DMS153 treated with DMSO at 0.1 percent for 48 hours (cell line): ENCODE results near the gene PBOV1.

Experiments used
- DNase-seq: peaks from one replicate; lab custom pipeline; 2025; ENCODE audit not compliant: unreplicated experiment; lab: John Stamatoyannopoulos, UW

PBOV1 gene

GRCh38 chr6:138205437-138206094 is 12.7 kb downstream of the PBOV1 start:
- DNase-seq, result no peak

GRCh38 chr6:138204792-138205384 is 13.4 kb downstream of the PBOV1 start:
- no peak for DNase-seq

- no peak for DNase-seq
Measured at GRCh38 chr6:138204303-138204702, 14.0 kb downstream of the PBOV1 start.

- DNase-seq, result no peak
Measured at GRCh38 chr6:138203315-138203714, 15.0 kb downstream of the PBOV1 start.

GRCh38 chr6:138201836-138202235 is 16.5 kb downstream of the PBOV1 start:
- DNase-seq, result no peak

GRCh38 chr6:138198430-138199091 is 19.7 kb downstream of the PBOV1 start:
- DNase-seq, result no peak

- no peak for DNase-seq
Measured at GRCh38 chr6:138197570-138197969, 20.7 kb downstream of the PBOV1 start.

- no peak for DNase-seq
Measured at GRCh38 chr6:138196122-138196738, 22.1 kb downstream of the PBOV1 start.

- DNase-seq, result no peak
Measured at GRCh38 chr6:138194287-138194686, 24.0 kb downstream of the PBOV1 start.

- peak; percentile 76 for DNase-seq
Measured at GRCh38 chr6:138188278-138188941, 29.9 kb downstream of the PBOV1 start.

- no peak for DNase-seq
Measured at GRCh38 chr6:138187156-138187555, 31.1 kb downstream of the PBOV1 start.

GRCh38 chr6:138184230-138184629 is 34.1 kb downstream of the PBOV1 start:
- DNase-seq, result no peak

GRCh38 chr6:138183790-138184134 is 34.5 kb downstream of the PBOV1 start:
- no peak for DNase-seq

GRCh38 chr6:138182939-138183789 is 35.1 kb downstream of the PBOV1 start:
- peak; percentile 82 for DNase-seq

GRCh38 chr6:138176652-138177232 is 41.5 kb downstream of the PBOV1 start:
- no peak for DNase-seq

GRCh38 chr6:138175596-138175995 is 42.7 kb downstream of the PBOV1 start:
- DNase-seq, result no peak
